ENCODE measurements around the gene CD22.
"Not testable (repeated sequence)": the region's sequence is repeated elsewhere in the genome, so short reads cannot be mapped to it uniquely, and the experiment has no call there.

DNA sequence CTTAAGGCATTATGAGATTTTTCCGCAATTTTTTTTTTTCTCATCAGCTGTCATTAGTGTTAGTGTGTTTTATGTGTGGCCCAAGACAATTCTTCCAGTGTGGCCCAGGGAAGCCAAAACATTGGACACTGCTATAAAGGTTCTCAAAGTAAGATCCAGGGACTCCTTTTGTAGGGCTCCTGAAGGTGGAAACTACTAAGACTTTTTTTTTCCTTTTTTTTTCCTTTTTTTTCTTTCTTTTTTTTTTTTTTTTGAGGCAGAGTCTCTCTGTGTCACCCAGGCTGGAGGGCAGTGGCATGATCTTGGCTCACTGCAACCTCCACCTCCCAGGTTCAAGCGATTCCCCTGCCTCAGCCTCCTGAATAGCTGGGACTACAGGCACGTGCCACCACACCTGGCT is 43.5 kb upstream of the CD22 start:
- TF ChIP-seq, protein P1, sequence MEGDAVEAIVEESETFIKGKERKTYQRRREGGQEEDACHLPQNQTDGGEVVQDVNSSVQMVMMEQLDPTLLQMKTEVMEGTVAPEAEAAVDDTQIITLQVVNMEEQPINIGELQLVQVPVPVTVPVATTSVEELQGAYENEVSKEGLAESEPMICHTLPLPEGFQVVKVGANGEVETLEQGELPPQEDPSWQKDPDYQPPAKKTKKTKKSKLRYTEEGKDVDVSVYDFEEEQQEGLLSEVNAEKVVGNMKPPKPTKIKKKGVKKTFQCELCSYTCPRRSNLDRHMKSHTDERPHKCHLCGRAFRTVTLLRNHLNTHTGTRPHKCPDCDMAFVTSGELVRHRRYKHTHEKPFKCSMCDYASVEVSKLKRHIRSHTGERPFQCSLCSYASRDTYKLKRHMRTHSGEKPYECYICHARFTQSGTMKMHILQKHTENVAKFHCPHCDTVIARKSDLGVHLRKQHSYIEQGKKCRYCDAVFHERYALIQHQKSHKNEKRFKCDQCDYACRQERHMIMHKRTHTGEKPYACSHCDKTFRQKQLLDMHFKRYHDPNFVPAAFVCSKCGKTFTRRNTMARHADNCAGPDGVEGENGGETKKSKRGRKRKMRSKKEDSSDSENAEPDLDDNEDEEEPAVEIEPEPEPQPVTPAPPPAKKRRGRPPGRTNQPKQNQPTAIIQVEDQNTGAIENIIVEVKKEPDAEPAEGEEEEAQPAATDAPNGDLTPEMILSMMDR (IDR thresholded peaks at IDR 0.05; ENCODE audit: extremely low read depth in 1 of 2, insufficient read depth in 1 of 2, low read depth in 1 of 2, low read length in 2 of 2) = not testable (repeated sequence)
- not testable (repeated sequence) for TF ChIP-seq POLR2A (IDR thresholded peaks at IDR 0.05; ENCODE audit: low read depth, low read length); POLR2AphosphoS5 (IDR thresholded peaks at IDR 0.05; ENCODE audit: insufficient read depth, low read depth, low read length); EZH2 (IDR thresholded peaks at IDR 0.05; ENCODE audit: borderline replicate concordance, low read depth, low read length, severe bottlenecking); FOS (IDR thresholded peaks at IDR 0.05; ENCODE audit: borderline replicate concordance, insufficient read depth, low read length)
- TF ChIP-seq, protein P2, sequence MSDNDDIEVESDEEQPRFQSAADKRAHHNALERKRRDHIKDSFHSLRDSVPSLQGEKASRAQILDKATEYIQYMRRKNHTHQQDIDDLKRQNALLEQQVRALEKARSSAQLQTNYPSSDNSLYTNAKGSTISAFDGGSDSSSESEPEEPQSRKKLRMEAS (IDR thresholded peaks at IDR 0.05; ENCODE audit: insufficient read depth, insufficient read length) = not testable (repeated sequence)
